Camera-type eye (tissue), 1 donor: ENCODE results near the gene SLC25A5. TPM values are rescaled to one million over a fixed set of nuclear protein-coding genes. Genes with fewer than 3 reads are reported as not detected.

Experiments used
- total RNA-seq: library from RNA; depleted of rRNA; stranded (reverse); fragments of >200 nt; gene quantifications from one replicate; pipeline ENCODE4 v1.2.3, GENCODE V29; 2014

SLC25A5 gene
- 109 TPM for total RNA-seq

GRCh38 chrX:119467842-119468550 is at the start of gene SLC25A5:
SLC25A5 (plus strand) TSS chrX:119468444; CDS start chrX:119468516, 72 bp downstream.

Other genes starting within 250 kb of the SLC25A5 start
- 162 TPM for gene PGRMC1, start 232.2 kb upstream of the SLC25A5 start, total RNA-seq
- gene SLC25A43, start 69.1 kb upstream of the SLC25A5 start, total RNA-seq = 7.0 TPM
- 50.4 TPM for gene STEEP1, start 97.0 kb downstream of the SLC25A5 start, total RNA-seq
- 50.6 TPM for gene UBE2A, start 106.1 kb downstream of the SLC25A5 start, total RNA-seq
- 16.1 TPM for gene NKRF, start 138.0 kb downstream of the SLC25A5 start, total RNA-seq
- 53.4 TPM for gene SEPTIN6, start 224.7 kb downstream of the SLC25A5 start, total RNA-seq